ENCODE results near the gene HAUS3. TPM values are rescaled to one million over a fixed set of nuclear protein-coding genes. Genes with fewer than 3 reads are reported as not detected.

HAUS3 gene
- total and polyA plus RNA-seq, 2 of the 8 experiments (the other 6 are each of a cell fraction or from before 2014, with no cell fraction given), result 3.2 to 14.8 TPM

DNA sequence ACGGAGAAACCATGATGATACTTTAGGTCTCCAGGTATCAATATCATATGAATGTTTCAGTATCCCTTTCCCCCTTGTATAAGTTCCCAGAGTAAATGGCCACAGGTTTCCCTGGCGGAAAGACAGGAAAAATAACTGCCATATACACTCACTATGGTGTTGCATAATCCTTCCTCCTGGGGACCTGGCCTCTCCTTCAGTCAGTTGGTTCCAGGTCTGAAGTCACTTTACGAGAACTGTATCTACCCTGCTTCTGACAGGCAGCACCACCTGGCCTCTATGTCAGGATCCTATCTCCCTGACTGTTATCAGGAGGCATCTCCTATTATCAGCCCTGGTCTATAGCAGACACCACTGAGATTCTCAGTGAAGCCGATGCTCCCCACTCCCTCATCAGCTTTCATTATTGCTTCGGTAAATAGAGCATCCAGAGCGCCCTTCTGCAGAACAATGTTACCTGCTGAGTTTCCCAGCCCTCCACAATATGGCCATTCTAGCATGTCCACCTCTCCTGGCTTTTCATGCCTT is 22.6 kb downstream of the HAUS3 start:
- H2BK120ac ChIP-seq (replicated peaks; ENCODE audit: low read depth, low read length), result no peak overlapping the region
- H3K4me2 ChIP-seq (ENCODE audit: insufficient read depth in 1 of 2, low read depth in 2 of 2, low read length in 2 of 2), result no peak overlapping the region
- H2BK5ac ChIP-seq (ENCODE audit: low read depth, low read length), result 0 out of 2 replicates have a peak overlapping the region, but pooled peaks have one; percentile 84
- H3K9ac ChIP-seq (replicated peaks in 1 of 4; ENCODE audit: extremely low read depth in 1 of 4, low read depth in 3 of 4, low read length in 3 of 4), result no peak overlapping the region
- DNase-seq (ENCODE audit: low read depth in 1 of 2, low spot score in 2 of 2) (no peak), FAIRE-seq (no peak)
- ChIA-PET CTCF (ENCODE audit: partially characterized antibody) (interaction anchor here (0.7 to 4.0 kb wide), 45 partner anchors 9 to 505 kb away, joined by 3 to 69 read pairs (median 5); partner anchors contain the start of genes HAUS3 and POLN), POLR2A (ENCODE audit: partially characterized antibody) (no interaction called here)
- H3K9me3 ChIP-seq (ENCODE audit: insufficient read depth in 2 of 2, low read depth in 1 of 2, low read length in 1 of 2), result no peaks in the 10 kb centered on the region
- no peaks in the 10 kb centered on the region for H3K27me3 ChIP-seq (replicated peaks in 1 of 4; ENCODE audit: control insufficient read depth in 3 of 4, extremely low read depth in 1 of 4, insufficient read depth in 3 of 4, low read length in 3 of 4)
- no peak overlapping the region for H2AK5ac ChIP-seq (ENCODE audit: low read depth, low read length)
- H2AFZ ChIP-seq (ENCODE audit: low read length), result no peak overlapping the region
- WGBS, 2 experiments (ENCODE audit: extremely low coverage in 1 of 2, insufficient coverage in 1 of 2, insufficient read length in 1 of 2, insufficient replicate concordance in 2 of 2, low coverage in 1 of 2, low lambda C conversion rate in 2 of 2, missing lambda C conversion rate in 1 of 2), result 86% methylated on average over 6 of the region's 6 CpGs; no CpG with 5 or more reads in 1 of the 2 experiments
- no peaks in the 10 kb centered on the region for H3K79me1 ChIP-seq (ENCODE audit: low read depth, low read length)
- peaks cover 1 to 5% of the 10 kb centered on the region in 2 experiments for H4K20me1 ChIP-seq (replicated peaks in 1 of 2; ENCODE audit: control insufficient read depth in 1 of 2, insufficient read depth in 2 of 2, low read length in 2 of 2)
- no peak overlapping the region for H3K18ac ChIP-seq (ENCODE audit: extremely low read depth, low read length)
- H2BK20ac ChIP-seq (ENCODE audit: low read length), result no peak overlapping the region
- H3K36me3 ChIP-seq (ENCODE audit: control insufficient read depth in 2 of 4, insufficient read depth in 4 of 4, low read length in 3 of 4), result no peaks in the 10 kb centered on the region
- no peak overlapping the region for H4K91ac ChIP-seq (replicated peaks; ENCODE audit: insufficient read length, low read length)
- H3K56ac ChIP-seq (replicated peaks; ENCODE audit: insufficient read length, low read depth, low read length), result no peak overlapping the region
- no peak overlapping the region for H2BK15ac ChIP-seq (ENCODE audit: low read length)
- 0 out of 2 replicates have a peak overlapping the region, but pooled peaks have one; percentile 55 for H2BK12ac ChIP-seq (ENCODE audit: low read depth, low read length)
- H4K5ac ChIP-seq (ENCODE audit: insufficient read length, low read depth, low read length), result no peak overlapping the region
- H3K4ac ChIP-seq (replicated peaks; ENCODE audit: insufficient read length, low read depth, low read length), result no peak overlapping the region
- H3K23ac ChIP-seq (ENCODE audit: insufficient read length), result no peak overlapping the region
- no peaks in the 10 kb centered on the region for H3K23me2 ChIP-seq (ENCODE audit: low read depth, low read length)
- H4K8ac ChIP-seq (ENCODE audit: extremely low read depth, insufficient read depth, low read length), result no peak overlapping the region
- no peak for TF ChIP-seq CBX5 (IDR thresholded peaks at IDR 0.05; ENCODE audit: low read depth, low read length)
- no peak for TF ChIP-seq SIN3A (conservative IDR thresholded peaks at IDR 0.05 in 1 of 2, IDR thresholded peaks at IDR 0.05 in 1 of 2; ENCODE audit: low read depth in 1 of 2, low read length in 2 of 2)
- no peak for TF ChIP-seq TCF12 (IDR thresholded peaks at IDR 0.05; ENCODE audit: low read depth, low read length)
- TF ChIP-seq PHF8 (conservative IDR thresholded peaks at IDR 0.05; ENCODE audit: low read depth, low read length), result no peak
- no peak for TF ChIP-seq YY1 (IDR thresholded peaks at IDR 0.05; ENCODE audit: low read depth, low read length)
- no peak for TF ChIP-seq RFX5 (IDR thresholded peaks at IDR 0.05; ENCODE audit: borderline replicate concordance, low read depth, low read length)
- no peak for TF ChIP-seq KDM1A (IDR thresholded peaks at IDR 0.05; ENCODE audit: borderline replicate concordance, low read length)
- TF ChIP-seq NRF1 (IDR thresholded peaks at IDR 0.05; ENCODE audit: low read depth, low read length), result no peak
- H3K4me3 ChIP-seq (ENCODE audit: extremely low read depth in 1 of 4, insufficient read depth in 2 of 4, low read depth in 3 of 4, low read length in 4 of 4), result no peak overlapping the region
- H3K14ac ChIP-seq (ENCODE audit: insufficient read length), result no peak overlapping the region
- H3K4me1 ChIP-seq (replicated peaks in 1 of 4; ENCODE audit: control insufficient read depth in 3 of 4, insufficient read depth in 4 of 4, low read length in 3 of 4), result peaks cover 10 to 37% (median 19%) of the 10 kb centered on the region in 4 experiments; a peak in 6 of 7 replicates
- no peak overlapping the region for H3K27ac ChIP-seq (ENCODE audit: low read depth, low read length)
- no peaks in the 10 kb centered on the region for H3K79me2 ChIP-seq (ENCODE audit: control insufficient read depth in 1 of 2, insufficient read depth in 2 of 2, low read length in 2 of 2)
